Mucosa of descending colon (tissue), 3 donors: ENCODE results near the gene MOB3B. TPM values are rescaled to one million over a fixed set of nuclear protein-coding genes. Genes with fewer than 3 reads are reported as not detected.

Source experiments
- ATAC-seq: fragments of 200-7000 bp; cut with Tn5 transposase; one replicate; pipeline ENCODE4 v1.9.1; 2020; ENCODE audit warnings: mild to moderate bottlenecking, moderate library complexity
- DNase-seq, 3 donors: peaks; one replicate each; pipeline ENCODE4 v3.0.0-alpha.2; 2020
- H3K36me3 ChIP-seq: fragments of 200-600 bp; one replicate; pipeline ENCODE4 v1.8.0; 2021; ENCODE audit warnings: low read depth, mild to moderate bottlenecking
- H3K4me1 ChIP-seq: fragments of 200-600 bp; one replicate; pipeline ENCODE4 v1.8.0; 2021; ENCODE audit warnings: low read depth, mild to moderate bottlenecking
- H3K4me3 ChIP-seq: fragments of 200-600 bp; one replicate; pipeline ENCODE4 v1.8.0; 2021; ENCODE audit warnings: mild to moderate bottlenecking
- H3K9me3 ChIP-seq: fragments of 200-600 bp; one replicate; pipeline ENCODE4 v1.8.0; 2021; ENCODE audit warnings: mild to moderate bottlenecking
- intact Hi-C, 2 donors: fragments of 100-400 bp; cut with DNase I in 1 of 2; cut with micrococcal nuclease in 1 of 2; formaldehyde crosslinking; loops; one replicate each; pipeline versions ENCODE4 v1.11.0 to v1.11.1; 2022; cut with DNase I, micrococcal nuclease
- total RNA-seq, 3 donors: library from RNA; stranded (reverse); fragmentation: NEBNext Ultra II Directional in 2 of 3; extraction: Animal tissue kit (Norgen Biotek cat#: 25700) in 2 of 3; gene quantifications; one replicate each; pipeline versions ENCODE4 v1.2.1 to v1.2.4, GENCODE V29; 2021 to 2023
- TF ChIP-seq, protein P1 (sequence below): fragments of 200-600 bp; IDR thresholded peaks from one replicate; pipeline ENCODE4 v1.8.0; 2022; ENCODE audit warnings: antibody characterized with exemption, mild to moderate bottlenecking
- donor health status: DM: no; HTN: no; CAD: no; lungs with moderate emphysema.
- donor health status: DM: no; HTN: no; CAD: no.
- donor health status: DM: no; HTN: yes; CAD: no.

The MOB3B gene
- total RNA-seq, 3 donors from 2014 or later: 34.6 to 57.5 (median 41.7) TPM

DNA sequence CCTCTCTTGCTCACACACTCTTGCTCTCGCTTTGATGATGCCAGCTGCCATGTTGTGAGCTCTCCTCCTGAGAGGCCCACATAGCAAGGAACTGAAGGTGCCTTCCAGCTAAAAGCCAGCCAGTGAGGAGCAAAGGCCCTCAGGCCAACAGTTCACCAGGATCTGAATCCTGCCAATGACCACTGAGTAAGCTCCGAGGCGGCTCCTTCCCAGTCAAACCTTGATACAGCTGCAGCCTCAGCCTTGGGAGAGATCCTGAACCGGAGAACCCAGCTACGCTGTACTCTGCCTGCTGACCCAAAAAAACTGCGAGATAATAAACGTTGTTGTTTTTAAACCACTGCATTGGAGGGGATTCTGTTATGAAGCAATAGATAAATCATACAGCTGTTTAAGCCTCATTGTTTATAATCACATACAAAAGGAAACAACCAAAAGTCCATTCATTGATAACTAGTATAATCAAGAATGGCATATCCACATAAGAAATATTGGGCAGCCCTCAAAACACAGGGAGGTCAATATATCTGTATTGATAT, 54.5 kb downstream of the MOB3B start:
- TF ChIP-seq, protein P1, sequence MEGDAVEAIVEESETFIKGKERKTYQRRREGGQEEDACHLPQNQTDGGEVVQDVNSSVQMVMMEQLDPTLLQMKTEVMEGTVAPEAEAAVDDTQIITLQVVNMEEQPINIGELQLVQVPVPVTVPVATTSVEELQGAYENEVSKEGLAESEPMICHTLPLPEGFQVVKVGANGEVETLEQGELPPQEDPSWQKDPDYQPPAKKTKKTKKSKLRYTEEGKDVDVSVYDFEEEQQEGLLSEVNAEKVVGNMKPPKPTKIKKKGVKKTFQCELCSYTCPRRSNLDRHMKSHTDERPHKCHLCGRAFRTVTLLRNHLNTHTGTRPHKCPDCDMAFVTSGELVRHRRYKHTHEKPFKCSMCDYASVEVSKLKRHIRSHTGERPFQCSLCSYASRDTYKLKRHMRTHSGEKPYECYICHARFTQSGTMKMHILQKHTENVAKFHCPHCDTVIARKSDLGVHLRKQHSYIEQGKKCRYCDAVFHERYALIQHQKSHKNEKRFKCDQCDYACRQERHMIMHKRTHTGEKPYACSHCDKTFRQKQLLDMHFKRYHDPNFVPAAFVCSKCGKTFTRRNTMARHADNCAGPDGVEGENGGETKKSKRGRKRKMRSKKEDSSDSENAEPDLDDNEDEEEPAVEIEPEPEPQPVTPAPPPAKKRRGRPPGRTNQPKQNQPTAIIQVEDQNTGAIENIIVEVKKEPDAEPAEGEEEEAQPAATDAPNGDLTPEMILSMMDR: no peak
- peaks cover 7% of the 10 kb centered on the region for H3K4me1 ChIP-seq
- H3K9me3 ChIP-seq: peaks cover 4% of the 10 kb centered on the region
- intact Hi-C loops: no loop called here
- ATAC-seq (no peak), DNase-seq (no peak)
- H3K4me3 ChIP-seq: no peak overlapping the region
- no peaks in the 10 kb centered on the region for H3K36me3 ChIP-seq

DNA sequence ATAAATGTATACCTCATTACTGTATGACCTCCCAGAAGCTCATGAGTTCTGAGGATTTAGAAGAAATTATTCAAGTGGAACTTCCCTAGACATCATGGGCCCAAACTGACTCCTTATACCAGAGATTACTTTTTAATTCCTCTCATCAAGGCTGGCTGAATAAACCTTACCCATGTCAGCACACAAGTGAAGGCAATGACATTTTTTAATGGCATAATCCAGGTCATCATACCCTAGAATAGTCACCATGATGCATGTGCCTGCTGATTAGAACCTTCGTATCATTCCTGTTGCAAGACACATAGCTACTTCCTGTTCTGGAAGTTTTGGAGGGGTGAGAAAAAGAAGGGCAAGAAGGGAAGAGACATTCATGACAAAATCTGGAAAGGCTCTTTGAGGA, 55.3 kb downstream of the MOB3B start:
- peaks cover 7% of the 10 kb centered on the region for H3K4me1 ChIP-seq
- H3K4me3 ChIP-seq: no peak overlapping the region
- no peaks in the 10 kb centered on the region for H3K36me3 ChIP-seq
- TF ChIP-seq, protein P1: no peak
- peaks cover 4% of the 10 kb centered on the region for H3K9me3 ChIP-seq
- ATAC-seq (no peak), DNase-seq (no peak)
- intact Hi-C loops: no loop called here

DNA sequence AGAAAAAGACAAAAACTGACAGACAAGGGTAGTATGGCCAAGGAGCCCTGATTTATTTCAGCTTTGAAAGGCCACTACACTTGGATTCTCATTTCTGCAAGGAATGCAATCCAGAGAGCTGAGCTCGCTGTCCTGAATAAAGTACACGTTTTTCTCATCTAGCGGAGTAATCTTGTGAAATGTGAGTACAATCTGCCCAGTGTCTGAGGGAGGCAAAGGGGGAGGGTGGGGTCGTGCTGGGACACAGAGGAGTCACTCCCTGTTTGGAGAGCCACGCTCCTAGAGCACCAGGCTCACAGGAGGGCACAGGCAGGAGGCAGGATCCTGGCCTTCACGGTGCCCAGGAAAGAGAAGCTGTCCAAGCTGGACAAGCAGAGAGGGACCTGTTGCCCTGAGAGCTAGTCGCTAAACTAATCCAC, 56.5 kb downstream of the MOB3B start:
- DNase-seq: peak in 2 of 3 donors; percentile 27 to 50

DNA sequence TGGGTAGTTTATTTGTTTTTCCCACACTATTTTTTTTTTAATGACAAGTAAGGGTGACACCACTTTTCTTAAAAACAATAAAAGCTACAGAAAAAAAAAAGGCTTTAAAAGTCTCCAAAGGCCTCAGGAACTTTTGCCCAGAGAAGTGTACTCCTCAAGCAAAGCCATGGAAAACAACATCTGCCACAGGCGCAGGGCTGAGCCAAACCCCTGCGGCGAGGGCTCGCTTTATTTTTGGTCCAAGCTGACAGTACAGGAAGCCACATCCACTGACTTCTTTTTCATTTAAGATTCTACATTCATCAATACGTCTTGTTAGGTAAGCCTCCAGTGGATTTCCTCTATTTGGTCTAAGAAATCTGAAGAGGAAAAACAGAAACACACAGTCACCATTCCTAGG, 57.4 kb downstream of the MOB3B start:
- TF ChIP-seq, protein P1: no peak
- H3K4me3 ChIP-seq: no peak overlapping the region
- H3K36me3 ChIP-seq: no peaks in the 10 kb centered on the region
- no peaks in the 10 kb centered on the region for H3K9me3 ChIP-seq
- no peak for DNase-seq
- no peak for ATAC-seq
- peaks cover 7% of the 10 kb centered on the region for H3K4me1 ChIP-seq
- intact Hi-C loops: no loop called here

More for the DNA sequence above, 56.5 kb downstream of the MOB3B start:
- H3K9me3 ChIP-seq: no peaks in the 10 kb centered on the region
- H3K4me3 ChIP-seq: no peak overlapping the region
- ATAC-seq: peak; percentile 54
- intact Hi-C loops: no loop called here
- no peaks in the 10 kb centered on the region for H3K36me3 ChIP-seq
- TF ChIP-seq, protein P1: no peak
- peaks cover 7% of the 10 kb centered on the region for H3K4me1 ChIP-seq

DNA sequence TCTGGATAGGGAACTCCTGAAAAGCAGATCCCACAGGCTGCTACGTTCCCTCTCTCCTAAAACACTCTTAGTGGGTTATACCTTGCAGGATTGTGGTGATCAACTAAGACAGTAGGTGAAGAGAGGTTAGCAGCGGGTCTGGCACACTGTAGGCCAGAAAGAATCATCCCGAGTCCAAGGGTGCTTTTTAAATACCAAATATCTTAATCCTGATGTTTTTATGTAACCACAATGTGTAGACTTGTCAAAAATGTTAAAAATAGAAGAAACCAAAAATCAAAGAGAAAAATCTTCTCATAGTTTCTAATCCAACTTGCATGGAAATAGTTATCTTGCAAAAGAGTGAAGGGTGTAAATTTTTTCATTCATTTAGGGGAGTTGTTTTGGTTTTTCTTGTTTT, 57.8 kb downstream of the MOB3B start:
- H3K4me3 ChIP-seq: no peak overlapping the region
- ATAC-seq: no peak
- H3K36me3 ChIP-seq: no peaks in the 10 kb centered on the region
- no peak for DNase-seq
- TF ChIP-seq, protein P1: no peak
- intact Hi-C loops: no loop called here
- H3K4me1 ChIP-seq: peaks cover 7% of the 10 kb centered on the region
- H3K9me3 ChIP-seq: no peaks in the 10 kb centered on the region

DNA sequence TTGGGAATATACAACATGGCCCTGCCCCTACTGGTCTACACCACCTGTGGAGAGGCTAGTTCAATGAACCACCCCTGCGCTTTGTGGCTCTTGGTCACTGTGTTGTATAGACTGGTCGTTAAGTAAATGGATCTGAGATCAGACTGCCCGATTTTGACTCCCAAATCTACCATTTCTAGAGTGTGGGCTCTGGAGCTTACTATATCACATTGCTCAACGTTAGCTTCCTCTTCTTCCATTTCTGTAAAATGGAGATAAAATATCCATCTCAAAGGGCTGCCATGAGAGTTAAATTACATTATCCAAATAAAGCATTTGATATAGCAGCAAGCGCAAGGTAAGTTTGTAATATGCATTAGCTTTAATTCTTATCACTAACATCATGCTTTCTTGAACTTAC, 58.2 kb downstream of the MOB3B start:
- DNase-seq (no peak), ATAC-seq (no peak)
- no peaks in the 10 kb centered on the region for H3K36me3 ChIP-seq
- no peaks in the 10 kb centered on the region for H3K9me3 ChIP-seq
- TF ChIP-seq, protein P1: no peak
- H3K4me3 ChIP-seq: no peak overlapping the region
- peaks cover 7% of the 10 kb centered on the region for H3K4me1 ChIP-seq
- intact Hi-C loops: no loop called here
